Activated naive CD4-positive, alpha-beta T cell (primary cell): ENCODE results near the gene OR56A4.
"Not testable (repeated sequence)": the region's sequence is repeated elsewhere in the genome, so short reads cannot be mapped to it uniquely, and the experiment has no call there.

ENCODE experiments used
- DNase-seq, 4 experiments: peaks; one replicate each; lab custom pipeline; 2025; lab: John Stamatoyannopoulos, UW

The OR56A4 gene

GRCh38 chr11:5960704-5961320, 45.9 kb downstream of the OR56A4 start:
- not testable (repeated sequence) for DNase-seq

DNA sequence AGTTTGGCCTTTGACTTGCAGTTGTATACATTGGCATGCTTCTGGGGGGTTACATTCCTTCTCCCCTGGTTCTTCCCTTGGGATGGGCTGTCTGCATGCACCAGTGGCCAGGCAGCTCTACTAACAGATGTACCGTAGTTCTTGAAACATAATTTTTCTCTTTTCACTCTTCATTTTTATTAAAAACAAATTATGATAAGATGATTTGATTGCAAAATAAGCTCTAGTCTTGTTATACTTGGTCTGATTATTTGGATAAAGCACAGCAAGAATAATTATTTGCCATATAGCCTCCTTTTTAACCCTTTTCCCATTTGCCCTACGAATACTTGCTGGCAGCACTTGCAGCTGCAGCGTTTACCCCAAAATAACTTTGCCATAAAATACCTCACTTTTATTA, 51.2 kb downstream of the OR56A4 start:
- DNase-seq: no peak
